Measurements from ENCODE around the gene CDK13. TPM values are rescaled to one million over a fixed set of nuclear protein-coding genes. Genes with fewer than 3 reads are reported as not detected.

Gene CDK13
- polyA plus RNA-seq, 1 experiment, result 24.1 TPM

- peaks cover 3% of the 10 kb centered on the region; the same call in 1 of the 2 replicates for H3K36me3 ChIP-seq (ENCODE audit: control insufficient read depth, insufficient read depth, low read length)
- no peak for DNase-seq (ENCODE audit: low read depth)
- no peaks in the 10 kb centered on the region for H3K27me3 ChIP-seq (ENCODE audit: control insufficient read depth, insufficient read depth, low read length)
- no peak overlapping the region for H3K4me3 ChIP-seq (ENCODE audit: low read depth, low read length)
- TF ChIP-seq, protein P1, sequence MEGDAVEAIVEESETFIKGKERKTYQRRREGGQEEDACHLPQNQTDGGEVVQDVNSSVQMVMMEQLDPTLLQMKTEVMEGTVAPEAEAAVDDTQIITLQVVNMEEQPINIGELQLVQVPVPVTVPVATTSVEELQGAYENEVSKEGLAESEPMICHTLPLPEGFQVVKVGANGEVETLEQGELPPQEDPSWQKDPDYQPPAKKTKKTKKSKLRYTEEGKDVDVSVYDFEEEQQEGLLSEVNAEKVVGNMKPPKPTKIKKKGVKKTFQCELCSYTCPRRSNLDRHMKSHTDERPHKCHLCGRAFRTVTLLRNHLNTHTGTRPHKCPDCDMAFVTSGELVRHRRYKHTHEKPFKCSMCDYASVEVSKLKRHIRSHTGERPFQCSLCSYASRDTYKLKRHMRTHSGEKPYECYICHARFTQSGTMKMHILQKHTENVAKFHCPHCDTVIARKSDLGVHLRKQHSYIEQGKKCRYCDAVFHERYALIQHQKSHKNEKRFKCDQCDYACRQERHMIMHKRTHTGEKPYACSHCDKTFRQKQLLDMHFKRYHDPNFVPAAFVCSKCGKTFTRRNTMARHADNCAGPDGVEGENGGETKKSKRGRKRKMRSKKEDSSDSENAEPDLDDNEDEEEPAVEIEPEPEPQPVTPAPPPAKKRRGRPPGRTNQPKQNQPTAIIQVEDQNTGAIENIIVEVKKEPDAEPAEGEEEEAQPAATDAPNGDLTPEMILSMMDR (IDR thresholded peaks at IDR 0.05; ENCODE audit: insufficient read depth, low read depth, low read length), result no peak
- CTCF ChIA-PET, result interaction anchor here (0.8 kb wide), 1 partner anchor 9 kb away, joined by 3 read pairs; no protein-coding TSS in a partner anchor
- POLR2A ChIA-PET, result no interaction called here
Observed at GRCh38 chr7:40043164-40043563, 93.1 kb downstream of the CDK13 start.

DNA sequence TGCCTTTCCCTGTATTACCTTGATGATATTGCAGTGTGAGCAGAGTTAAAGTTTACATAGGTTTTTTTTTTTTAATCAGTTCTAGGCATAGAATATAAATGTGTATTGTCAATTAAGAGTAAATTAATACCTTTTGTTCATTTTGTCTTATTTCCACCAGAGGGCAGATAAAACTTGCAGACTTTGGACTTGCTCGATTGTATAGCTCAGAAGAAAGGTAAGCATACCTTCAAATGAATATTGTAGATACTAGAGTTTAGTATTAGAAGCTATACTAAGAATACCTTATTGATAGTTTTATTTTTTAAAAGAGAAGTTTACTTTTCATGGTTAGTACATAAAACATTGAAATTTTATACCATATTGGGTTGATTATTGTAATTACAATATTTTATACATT lies 97.6 kb downstream of the CDK13 start:
- TF ChIP-seq, protein P1 (IDR thresholded peaks at IDR 0.05; ENCODE audit: insufficient read depth, low read depth, low read length), result no peak; the same call in 1 of the 2 replicates
- POLR2A ChIA-PET, result no interaction called here
- Histone ChIP-seq H3K27me3 (ENCODE audit: control insufficient read depth, insufficient read depth, low read length) (no peaks in the 10 kb centered on the region), H3K36me3 (ENCODE audit: control insufficient read depth, insufficient read depth, low read length) (peaks cover 2% of the 10 kb centered on the region; the same call in 1 of the 2 replicates), H3K4me3 (ENCODE audit: low read depth, low read length) (no peak overlapping the region)
- CTCF ChIA-PET, result interaction anchor here (0.6 to 1.7 kb wide), 3 partner anchors 9 to 151 kb away, joined by 3 to 10 read pairs (median 4); no protein-coding TSS in a partner anchor
- DNase-seq (ENCODE audit: low read depth), result no peak

DNA sequence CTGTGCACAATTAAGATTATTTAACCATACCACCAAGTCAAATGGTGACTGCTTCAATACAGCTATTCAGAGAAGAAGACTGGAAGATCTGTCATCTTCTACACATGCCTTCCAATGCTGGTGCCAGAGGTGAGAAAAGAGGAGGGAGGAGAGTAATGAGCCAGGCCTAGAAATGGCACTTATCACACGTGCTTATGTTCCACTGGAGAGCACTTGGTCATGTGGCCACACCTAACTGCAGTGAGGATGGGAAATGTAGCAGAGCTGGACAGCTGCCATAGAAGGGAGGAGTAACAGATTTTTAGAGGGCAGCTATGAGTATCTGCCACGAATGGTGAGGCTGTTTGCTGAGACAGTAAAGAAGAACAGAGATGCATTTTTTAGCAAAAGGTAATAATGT lies 107.2 kb downstream of the CDK13 start:
- Histone ChIP-seq H3K36me3 (ENCODE audit: control insufficient read depth, insufficient read depth, low read length) (peaks cover 1% of the 10 kb centered on the region; the same call in 1 of the 2 replicates), H3K4me3 (ENCODE audit: low read depth, low read length) (no peak overlapping the region), H3K27me3 (ENCODE audit: control insufficient read depth, insufficient read depth, low read length) (no peaks in the 10 kb centered on the region)
- no peak for DNase-seq (ENCODE audit: low read depth)
- ChIA-PET POLR2A (no interaction called here), CTCF (interaction anchor here (2.5 kb wide), 1 partner anchor 161 kb away, joined by 15 read pairs; no protein-coding TSS in a partner anchor)
- TF ChIP-seq, protein P1 (IDR thresholded peaks at IDR 0.05; ENCODE audit: insufficient read depth, low read depth, low read length), result no peak

DNA sequence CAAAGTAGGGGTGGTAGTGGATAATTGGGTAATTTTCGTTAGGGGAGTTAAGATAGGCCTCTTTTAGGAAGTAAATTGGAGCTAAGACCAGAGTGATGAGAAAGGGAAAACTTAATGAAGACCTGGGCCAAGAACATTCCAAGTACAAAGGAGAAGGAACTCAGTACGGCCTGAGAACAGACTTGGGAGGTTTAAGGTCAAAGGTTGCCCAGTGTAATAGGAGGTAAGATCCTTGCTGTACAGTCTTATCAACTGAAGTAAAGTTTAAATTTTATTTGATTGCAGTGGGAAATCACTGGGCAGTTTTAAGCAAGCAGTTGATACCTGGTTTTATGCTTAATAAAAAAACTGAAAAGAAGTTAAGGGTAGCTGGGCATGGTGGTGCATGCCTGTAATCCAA lies 108.0 kb downstream of the CDK13 start:
- peaks cover 1% of the 10 kb centered on the region; the same call in 1 of the 2 replicates for H3K36me3 ChIP-seq (ENCODE audit: control insufficient read depth, insufficient read depth, low read length)
- H3K27me3 ChIP-seq (ENCODE audit: control insufficient read depth, insufficient read depth, low read length), result no peaks in the 10 kb centered on the region
- CTCF ChIA-PET, result interaction anchor here (1.0 to 2.5 kb wide), 2 partner anchors 162 to 312 kb away, joined by 3 to 15 read pairs; no protein-coding TSS in a partner anchor
- H3K4me3 ChIP-seq (ENCODE audit: low read depth, low read length), result no peak overlapping the region
- TF ChIP-seq, protein P1 (IDR thresholded peaks at IDR 0.05; ENCODE audit: insufficient read depth, low read depth, low read length), result no peak
- POLR2A ChIA-PET, result no interaction called here
- DNase-seq (ENCODE audit: low read depth), result no peak

DNA sequence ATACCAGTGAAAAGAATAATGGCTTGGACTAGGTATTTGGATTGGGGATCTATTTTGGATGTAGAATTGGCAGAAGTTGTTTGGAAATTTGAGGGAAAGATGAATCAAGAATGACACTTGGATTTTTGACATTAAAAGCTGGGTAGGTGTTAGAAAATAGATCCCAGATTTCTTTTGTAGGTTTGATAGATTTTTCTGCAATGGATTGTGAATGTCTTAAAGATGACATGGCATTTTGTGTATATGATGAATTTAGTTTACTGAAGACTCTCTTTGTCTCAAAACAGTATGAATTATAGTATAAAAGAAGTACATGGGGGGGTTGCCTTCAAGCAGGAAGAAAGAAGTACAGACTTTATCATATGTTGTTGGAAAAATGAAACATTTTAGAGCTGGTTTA lies 108.6 kb downstream of the CDK13 start:
- no peak for DNase-seq (ENCODE audit: low read depth)
- ChIA-PET POLR2A (no interaction called here), CTCF (interaction anchor here (1.0 kb wide), 1 partner anchor 312 kb away, joined by 3 read pairs; no protein-coding TSS in a partner anchor)
- TF ChIP-seq, protein P1 (IDR thresholded peaks at IDR 0.05; ENCODE audit: insufficient read depth, low read depth, low read length), result no peak
- H3K4me3 ChIP-seq (ENCODE audit: low read depth, low read length), result no peak overlapping the region
- H3K36me3 ChIP-seq (ENCODE audit: control insufficient read depth, insufficient read depth, low read length), result peaks cover 1% of the 10 kb centered on the region; the same call in 1 of the 2 replicates
- H3K27me3 ChIP-seq (ENCODE audit: control insufficient read depth, insufficient read depth, low read length), result no peaks in the 10 kb centered on the region
